Endothelial cell of umbilical vein (primary cell): Measurements from ENCODE around the gene GAL3ST1. TPM values are rescaled to one million over a fixed set of nuclear protein-coding genes. Genes with fewer than 3 reads are reported as not detected.

ENCODE experiments used
- BruUV-seq: library from RNA; stranded (reverse); fragments of 400-500 nt; replicated peaks from 2 replicates; lab custom pipeline; 2021; lab: Mats Ljungman, UMichigan
- CTCF ChIA-PET: fragments of 300-600, 350-600 bp; sonication (Branson Sonifier 250); formaldehyde crosslinking; loops from one replicate; lab custom pipeline; 2021; ENCODE audit warnings: antibody characterized with exemption, inconsistent platforms; lab: Charles Lee
- POLR2A ChIA-PET: fragments of 300-600, 350-600 bp; sonication (Branson Sonifier 250); formaldehyde crosslinking; loops from one replicate; lab custom pipeline; 2021; ENCODE audit warnings: antibody characterized with exemption, inconsistent platforms; lab: Charles Lee
- DNase-seq: peaks from one replicate; pipeline ENCODE4 v3.0.0-alpha.2; 2011; ENCODE audit warnings: low read depth, low spot score
- FAIRE-seq: peaks from 2 replicates; lab custom pipeline; 2011; peaks lifted over from hg19 to GRCh38; lab: Jason Lieb, UNC
- H2AFZ ChIP-seq: 2 replicates; pipeline ENCODE4 v1.6.0; 2012; ENCODE audit warnings: low read depth, low read length, control low read depth, inconsistent platforms
- H3K27ac ChIP-seq: 2 replicates; pipeline ENCODE4 v1.5.1; 2011; ENCODE audit warnings: low read depth, mild to moderate bottlenecking, control low read depth, low read length, moderate library complexity; ENCODE audit not compliant: insufficient read depth
- H3K27me3 ChIP-seq, 2 experiments: 2 replicates each; pipeline versions ENCODE4 v1.6.0 to v1.6.1; 2011; ENCODE audit warnings: low read length in 2 of 2, mixed read lengths in 1 of 2; ENCODE audit not compliant: control insufficient read depth in 2 of 2, insufficient read depth in 2 of 2
- H3K36me3 ChIP-seq, 2 experiments: 2 replicates in 1 of 2; 3 replicates in 1 of 2; pipeline ENCODE4 v1.5.1; 2011; ENCODE audit warnings: low read length in 2 of 2, mild to moderate bottlenecking in 1 of 2, moderate library complexity in 1 of 2; ENCODE audit not compliant: control insufficient read depth in 2 of 2, insufficient read depth in 2 of 2; ENCODE audit errors: extremely low read depth in 1 of 2
- H3K4me1 ChIP-seq: 3 replicates; pipeline ENCODE4 v1.5.1; 2011; ENCODE audit warnings: mild to moderate bottlenecking, low read length; ENCODE audit not compliant: control insufficient read depth, insufficient read depth; ENCODE audit errors: extremely low read depth
- H3K4me2 ChIP-seq: 2 replicates; pipeline ENCODE4 v1.6.1; 2011; ENCODE audit warnings: low read length, control low read depth, mixed read lengths; ENCODE audit not compliant: insufficient read depth
- H3K4me3 ChIP-seq, 3 experiments: fragments of 200-600 bp in 1 of 3; sonication (generic), shearing (Covaris generic) in 1 of 3; replicated peaks in 1 of 3; 2 replicates each; pipeline ENCODE4 v1.5.1; 2011 to 2016; ENCODE audit warnings: control low read depth in 3 of 3, low read length in 3 of 3, mild to moderate bottlenecking in 2 of 3, inconsistent platforms in 1 of 3, low read depth in 1 of 3, moderate library complexity in 1 of 3; ENCODE audit not compliant: insufficient read depth in 1 of 3
- H3K79me2 ChIP-seq: 2 replicates; pipeline ENCODE4 v1.6.0; 2012; ENCODE audit warnings: low read length, inconsistent platforms; ENCODE audit not compliant: control insufficient read depth, insufficient read depth
- H3K9ac ChIP-seq: replicated peaks from 2 replicates; pipeline ENCODE3; 2011; ENCODE audit warnings: low read length, control low read depth; ENCODE audit not compliant: insufficient read depth; ENCODE audit errors: extremely low read depth
- H3K9me1 ChIP-seq: replicated peaks from 3 replicates; pipeline ENCODE4 v1.6.0; 2011; ENCODE audit warnings: mild to moderate bottlenecking, low read length; ENCODE audit not compliant: control insufficient read depth, insufficient read depth; ENCODE audit errors: extremely low read depth
- H3K9me3 ChIP-seq: replicated peaks from 2 replicates; pipeline ENCODE4 v1.5.1; 2012; ENCODE audit warnings: low read length, inconsistent platforms; ENCODE audit not compliant: control insufficient read depth, insufficient read depth
- H4K20me1 ChIP-seq: replicated peaks from 2 replicates; pipeline ENCODE3; 2011; ENCODE audit warnings: mild to moderate bottlenecking, low read length; ENCODE audit not compliant: control insufficient read depth, insufficient read depth; ENCODE audit errors: extremely low read depth
- EZH2 ChIP-seq: IDR thresholded peaks from 2 replicates; pipeline ENCODE4 v1.6.1; 2012; ENCODE audit warnings: borderline replicate concordance, low read depth, mild to moderate bottlenecking, moderate library complexity, low read length, inconsistent platforms; ENCODE audit not compliant: severe bottlenecking
- FOS ChIP-seq: IDR thresholded peaks from 2 replicates; pipeline ENCODE4 v1.6.1; 2011; ENCODE audit warnings: mild to moderate bottlenecking, low read length, moderate library complexity, borderline replicate concordance; ENCODE audit not compliant: insufficient read depth
- GATA2 ChIP-seq: IDR thresholded peaks from 2 replicates; pipeline ENCODE4 v1.7.0; 2011; ENCODE audit warnings: low read depth, mild to moderate bottlenecking, moderate library complexity, mixed read lengths, low read length; ENCODE audit not compliant: insufficient read length, insufficient read depth
- JUN ChIP-seq: IDR thresholded peaks from 2 replicates; pipeline ENCODE4 v1.6.1; 2011; ENCODE audit warnings: borderline replicate concordance, low read depth; ENCODE audit not compliant: insufficient read length, insufficient read depth
- MAX ChIP-seq: IDR thresholded peaks from 2 replicates; pipeline ENCODE4 v1.6.1; 2011; ENCODE audit not compliant: insufficient read depth, insufficient read length
- MYC ChIP-seq: IDR thresholded peaks from one replicate; pipeline ENCODE4 v1.6.1; 2011; ENCODE audit warnings: mild to moderate bottlenecking, low read depth, low read length
- POLR2A ChIP-seq: IDR thresholded peaks from 2 replicates; pipeline ENCODE4 v1.6.1; 2012; ENCODE audit warnings: low read depth, mild to moderate bottlenecking, control low read depth, low read length
- POLR2AphosphoS5 ChIP-seq: IDR thresholded peaks from 2 replicates; pipeline ENCODE4 v1.6.1; 2012; ENCODE audit warnings: low read depth, mild to moderate bottlenecking, control low read depth, low read length, moderate library complexity; ENCODE audit not compliant: insufficient read depth
- dilution Hi-C: fragments of 300-500 bp; cut with MboI; formaldehyde crosslinking; loops from one replicate; pipeline ENCODE4 v1.15.0; 2019; ENCODE audit warnings: low sequenced_read_pairs; ENCODE audit not compliant: extremely low pct_ligation_motif_present
- intact Hi-C: fragments of 100-400 bp; cut with micrococcal nuclease; formaldehyde crosslinking; loops from one replicate; pipeline ENCODE4 v1.10.0; 2022
- polyA plus RNA-seq, 4 experiments: library from polyadenylated mRNA; depleted of rRNA in 3 of 4; stranded (reverse) in 3 of 4; unstranded in 1 of 4; fragments of >200 nt; gene quantifications; 2 replicates each; pipeline versions ENCODE4 v1.2.1 to v1.2.3, GENCODE V29; 2011 to 2012; ENCODE audit warnings: missing spikeins in 1 of 4
- total RNA-seq: library from RNA; stranded (reverse); gene quantifications from 2 replicates; pipeline ENCODE4 v1.2.3, GENCODE V29; 2021
- TF ChIP-seq, protein P1 (sequence below), 2 donors: IDR thresholded peaks; 1 replicate in 1 of 2; 2 replicates in 1 of 2; pipeline ENCODE4 v1.5.1; 2011; ENCODE audit warnings: low read length in 2 of 2, mild to moderate bottlenecking in 2 of 2, moderate library complexity in 2 of 2, control low read depth in 1 of 2, inconsistent platforms in 1 of 2, low read depth in 1 of 2; ENCODE audit not compliant: insufficient read depth in 1 of 2; ENCODE audit errors: extremely low read depth in 1 of 2

GAL3ST1 gene
- total and polyA plus RNA-seq, 2 donors (not counting 3 experiments of a cell fraction or from before 2014, with no cell fraction given): not detected

DNA sequence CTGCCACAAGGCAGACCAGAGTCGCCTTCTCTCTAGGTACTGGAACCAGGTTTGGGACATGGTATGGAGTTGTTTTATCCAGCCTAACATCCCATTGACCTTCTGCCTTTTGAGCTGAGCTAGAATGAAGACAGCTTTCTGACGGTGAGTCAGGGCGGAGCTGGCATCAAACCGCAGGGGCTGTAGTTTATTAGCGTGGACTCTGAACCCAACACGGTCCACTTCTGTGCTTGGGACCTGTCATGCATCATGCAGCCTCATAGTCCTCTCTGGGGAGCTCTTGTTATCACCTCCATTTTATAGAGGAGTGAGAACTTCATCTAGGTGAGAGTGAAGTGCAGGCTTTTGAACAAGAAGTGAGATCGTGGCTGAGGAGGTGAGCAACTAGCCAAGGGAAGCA lies 8.3 kb downstream of the GAL3ST1 start:
- H3K4me1 ChIP-seq: no peaks in the 10 kb centered on the region
- no peaks in the 10 kb centered on the region for H3K9me3 ChIP-seq
- no peak overlapping the region for H3K4me2 ChIP-seq
- no peak overlapping the region for H3K4me3 ChIP-seq
- intact Hi-C loops: no loop called here
- DNase-seq (no peak), FAIRE-seq (no peak)
- no peak overlapping the region for H3K9ac ChIP-seq
- H3K9me1 ChIP-seq: no peaks in the 10 kb centered on the region
- H2AFZ ChIP-seq: no peak overlapping the region
- CTCF ChIA-PET: interaction anchor here (1.3 to 1.5 kb wide), 3 partner anchors 10 to 40 kb away, joined by 3 read pairs; no protein-coding TSS in a partner anchor
- TF ChIP-seq FOS (no peak), EZH2 (no peak), POLR2A (no peak), POLR2AphosphoS5 (no peak), MAX (no peak), MYC (no peak), GATA2 (no peak), JUN (no peak)
- TF ChIP-seq, protein P1, sequence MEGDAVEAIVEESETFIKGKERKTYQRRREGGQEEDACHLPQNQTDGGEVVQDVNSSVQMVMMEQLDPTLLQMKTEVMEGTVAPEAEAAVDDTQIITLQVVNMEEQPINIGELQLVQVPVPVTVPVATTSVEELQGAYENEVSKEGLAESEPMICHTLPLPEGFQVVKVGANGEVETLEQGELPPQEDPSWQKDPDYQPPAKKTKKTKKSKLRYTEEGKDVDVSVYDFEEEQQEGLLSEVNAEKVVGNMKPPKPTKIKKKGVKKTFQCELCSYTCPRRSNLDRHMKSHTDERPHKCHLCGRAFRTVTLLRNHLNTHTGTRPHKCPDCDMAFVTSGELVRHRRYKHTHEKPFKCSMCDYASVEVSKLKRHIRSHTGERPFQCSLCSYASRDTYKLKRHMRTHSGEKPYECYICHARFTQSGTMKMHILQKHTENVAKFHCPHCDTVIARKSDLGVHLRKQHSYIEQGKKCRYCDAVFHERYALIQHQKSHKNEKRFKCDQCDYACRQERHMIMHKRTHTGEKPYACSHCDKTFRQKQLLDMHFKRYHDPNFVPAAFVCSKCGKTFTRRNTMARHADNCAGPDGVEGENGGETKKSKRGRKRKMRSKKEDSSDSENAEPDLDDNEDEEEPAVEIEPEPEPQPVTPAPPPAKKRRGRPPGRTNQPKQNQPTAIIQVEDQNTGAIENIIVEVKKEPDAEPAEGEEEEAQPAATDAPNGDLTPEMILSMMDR (IDR thresholded peaks at IDR 0.05; ENCODE audit: extremely low read depth in 1 of 2, insufficient read depth in 1 of 2, low read depth in 1 of 2, low read length in 2 of 2): no peak
- no peaks in the 10 kb centered on the region for H4K20me1 ChIP-seq
- no peak overlapping the region for H3K27ac ChIP-seq
- dilution Hi-C loops: no loop called here
- H3K79me2 ChIP-seq: no peaks in the 10 kb centered on the region
- POLR2A ChIA-PET: no interaction called here
- H3K27me3 ChIP-seq: peaks cover 0 to 5% of the 10 kb centered on the region in 2 experiments
- no peaks in the 10 kb centered on the region for H3K36me3 ChIP-seq
- BruUV-seq: no TSS peak
